ENCODE measurements around the gene KRTAP19-7.

Gene KRTAP19-7

GRCh38 chr21:30561264-30561895, at the start of gene KRTAP19-7:
TSS of gene KRTAP19-7 (minus strand) at chr21:30561314. CDS start at chr21:30561289, 25 bp downstream.
- DNase-seq, result no peak

- no peak for DNase-seq
These were observed 44.9 kb upstream of the KRTAP19-7 start for GRCh38 chr21:30605968-30606367.

GRCh38 chr21:30600787-30601186, 39.7 kb upstream of the KRTAP19-7 start, which contains the start of gene KRTAP22-1:
TSS of gene KRTAP22-1 (plus strand) at chr21:30601087.
- no peak for DNase-seq

- DNase-seq, result no peak
These were observed 37.7 kb upstream of the KRTAP19-7 start, which contains the start of gene KRTAP6-2 for GRCh38 chr21:30598802-30599201. TSS of gene KRTAP6-2 (minus strand) at chr21:30598902. CDS start at chr21:30598874, 28 bp downstream.

- no peak for DNase-seq
These were observed 31.0 kb upstream of the KRTAP19-7 start, which contains the start of gene KRTAP6-3 for GRCh38 chr21:30592140-30592539. TSS of gene KRTAP6-3 (plus strand) at chr21:30592440. CDS start at chr21:30592446, 6 bp downstream.

- no peak for DNase-seq
These were observed 29.2 kb upstream of the KRTAP19-7 start, which contains the start of gene KRTAP22-2 for GRCh38 chr21:30590297-30590696. TSS of gene KRTAP22-2 (minus strand) at chr21:30590397.

GRCh38 chr21:30582870-30583269, 21.8 kb upstream of the KRTAP19-7 start:
- no peak for DNase-seq

- no peak for DNase-seq
These were observed 19.0 kb upstream of the KRTAP19-7 start for GRCh38 chr21:30580132-30580531.

GRCh38 chr21:30579346-30579745, 18.2 kb upstream of the KRTAP19-7 start:
- DNase-seq, result no peak

- DNase-seq, result no peak
These were observed 16.7 kb upstream of the KRTAP19-7 start for GRCh38 chr21:30577766-30578165.

GRCh38 chr21:30567617-30568016, 6.5 kb upstream of the KRTAP19-7 start:
- no peak for DNase-seq

GRCh38 chr21:30563630-30564029, 2.5 kb upstream of the KRTAP19-7 start:
- DNase-seq, result no peak

- no peak for DNase-seq
These were observed 2.0 kb upstream of the KRTAP19-7 start for GRCh38 chr21:30563072-30563471.

GRCh38 chr21:30561957-30562356, 843 bp upstream of the KRTAP19-7 start:
- no peak for DNase-seq

- no peak for DNase-seq
These were observed 6.0 kb downstream of the KRTAP19-7 start for GRCh38 chr21:30555095-30555494.

GRCh38 chr21:30552782-30553181, 8.3 kb downstream of the KRTAP19-7 start:
- no peak for DNase-seq

- no peak for DNase-seq
These were observed 19.4 kb downstream of the KRTAP19-7 start, which contains the start of gene KRTAP19-6 for GRCh38 chr21:30541764-30542163. TSS of gene KRTAP19-6 (minus strand) at chr21:30541864. CDS start at chr21:30541833, 31 bp downstream.

- DNase-seq, result no peak
These were observed 42.2 kb downstream of the KRTAP19-7 start for GRCh38 chr21:30518876-30519275.

- DNase-seq, result no peak
These were observed 45.4 kb downstream of the KRTAP19-7 start for GRCh38 chr21:30515681-30516080.
